ENCODE measurements around the gene S100A11.
A peak's percentile ranks its signal among the peaks of the same experiment; 100 is the strongest.

S100A11 gene

GRCh38 chr1:152047730-152048415, 11.1 kb upstream of the S100A11 start:
- TF ChIP-seq CTCF (IDR thresholded peaks at IDR 0.05; ENCODE audit: low read depth, low read length), result peak; percentile 68
- peak; percentile 97 for DNase-seq (ENCODE audit: extremely low read depth, low read depth)

- no peak for DNase-seq (ENCODE audit: extremely low read depth, low read depth)
- TF ChIP-seq CTCF (IDR thresholded peaks at IDR 0.05; ENCODE audit: low read depth, low read length), result no peak
Measured at GRCh38 chr1:152047413-152047729, 10.6 kb upstream of the S100A11 start.

- no peak for DNase-seq (ENCODE audit: extremely low read depth, low read depth)
- TF ChIP-seq CTCF (IDR thresholded peaks at IDR 0.05; ENCODE audit: low read depth, low read length), result no peak
Measured at GRCh38 chr1:152044386-152044785, 7.6 kb upstream of the S100A11 start.

DNA sequence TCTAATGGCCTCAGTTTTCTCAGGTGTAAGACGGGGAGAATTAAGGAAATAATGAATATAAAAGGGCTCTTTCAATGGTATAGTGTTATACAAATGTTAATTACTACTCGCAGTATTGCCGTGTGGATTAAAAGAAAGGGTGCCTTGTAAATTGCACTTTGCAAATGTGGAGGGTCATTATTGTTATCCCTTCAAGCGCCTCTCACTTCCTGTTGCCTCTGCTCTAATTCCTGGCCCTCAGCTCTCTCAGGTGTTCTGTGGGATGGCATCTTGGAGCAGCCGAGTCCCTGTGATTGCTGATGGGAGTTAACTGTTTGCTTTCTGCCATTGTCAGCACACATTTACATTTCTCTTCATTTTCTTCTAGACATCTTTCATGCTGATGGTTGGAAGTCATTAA, 7.1 kb upstream of the S100A11 start:
- TF ChIP-seq CTCF (IDR thresholded peaks at IDR 0.05; ENCODE audit: low read depth, low read length), result no peak
- no peak for DNase-seq (ENCODE audit: extremely low read depth, low read depth)

DNA sequence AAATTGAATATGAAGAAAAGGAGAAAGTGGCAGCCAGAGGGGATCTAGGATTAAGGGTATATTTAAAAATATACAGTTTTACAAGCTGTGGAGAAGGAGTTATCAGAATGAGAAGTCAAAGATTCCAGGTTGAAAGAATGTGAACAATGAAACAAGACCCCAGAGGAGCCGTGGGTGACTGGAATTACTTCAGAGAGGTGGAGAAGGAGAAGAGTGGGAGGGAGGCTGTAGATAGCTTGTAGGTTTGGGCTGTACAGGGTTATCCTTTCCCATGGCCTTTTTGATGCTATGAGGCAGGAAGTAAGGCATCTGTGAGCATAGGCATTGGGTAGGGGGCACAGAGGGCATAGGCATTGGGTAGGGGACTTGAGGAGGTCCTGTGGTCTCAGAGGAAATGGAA, 5.2 kb upstream of the S100A11 start:
- TF ChIP-seq CTCF (IDR thresholded peaks at IDR 0.05; ENCODE audit: low read depth, low read length), result no peak
- DNase-seq (ENCODE audit: extremely low read depth, low read depth), result no peak

DNA sequence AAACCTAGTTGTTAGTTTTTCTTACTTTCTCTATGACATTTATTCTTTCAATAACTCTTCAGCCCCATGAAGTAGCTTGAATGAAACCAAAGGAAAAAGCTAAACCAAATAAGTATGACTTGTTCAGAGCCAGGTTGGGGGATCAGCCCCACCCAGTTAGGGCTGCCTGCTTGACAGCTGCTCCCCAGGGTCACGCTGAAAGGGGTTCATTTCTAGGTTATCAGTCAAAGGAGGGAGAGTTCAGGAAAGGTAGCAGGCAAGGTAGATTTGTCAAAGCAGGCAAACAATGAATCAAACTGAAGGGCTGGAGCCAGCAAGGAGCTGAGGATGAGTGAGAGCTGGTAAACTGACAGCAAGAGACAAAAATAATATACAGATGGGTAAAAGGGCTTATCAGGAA, 3.1 kb upstream of the S100A11 start:
- no peak for TF ChIP-seq CTCF (IDR thresholded peaks at IDR 0.05; ENCODE audit: low read depth, low read length)
- no peak for DNase-seq (ENCODE audit: extremely low read depth, low read depth)

GRCh38 chr1:152039461-152039860, 2.7 kb upstream of the S100A11 start:
- DNase-seq (ENCODE audit: extremely low read depth, low read depth), result no peak
- no peak for TF ChIP-seq CTCF (IDR thresholded peaks at IDR 0.05; ENCODE audit: low read depth, low read length)
